DOHH2 (cell line): Measurements from ENCODE around the gene NLRP8.

Experiments
- CTCF ChIP-seq: fragments of 200-600 bp; sonication (generic); IDR thresholded peaks from one replicate; pipeline ENCODE4 v1.5.1; 2014; ENCODE audit warnings: antibody characterized with exemption, mild to moderate bottlenecking, low read depth, low read length; ENCODE audit not compliant: poor library complexity, severe bottlenecking
- EZH2phosphoT487 ChIP-seq: fragments of 200-600 bp; sonication (generic); IDR thresholded peaks from 2 replicates; pipeline ENCODE4 v1.6.1; 2017; ENCODE audit warnings: borderline replicate concordance, mild to moderate bottlenecking, antibody characterized with exemption, low read length, moderate library complexity, mixed read lengths

GRCh38 chr19:55909801-55910200 is 37.8 kb upstream of the NLRP8 start:
- TF ChIP-seq CTCF (no peak), EZH2phosphoT487 (no peak)
